Measurements from ENCODE around the gene C19orf12.
"Not testable (repeated sequence)": the region's sequence is repeated elsewhere in the genome, so short reads cannot be mapped to it uniquely, and the experiment has no call there.

The C19orf12 gene

DNA sequence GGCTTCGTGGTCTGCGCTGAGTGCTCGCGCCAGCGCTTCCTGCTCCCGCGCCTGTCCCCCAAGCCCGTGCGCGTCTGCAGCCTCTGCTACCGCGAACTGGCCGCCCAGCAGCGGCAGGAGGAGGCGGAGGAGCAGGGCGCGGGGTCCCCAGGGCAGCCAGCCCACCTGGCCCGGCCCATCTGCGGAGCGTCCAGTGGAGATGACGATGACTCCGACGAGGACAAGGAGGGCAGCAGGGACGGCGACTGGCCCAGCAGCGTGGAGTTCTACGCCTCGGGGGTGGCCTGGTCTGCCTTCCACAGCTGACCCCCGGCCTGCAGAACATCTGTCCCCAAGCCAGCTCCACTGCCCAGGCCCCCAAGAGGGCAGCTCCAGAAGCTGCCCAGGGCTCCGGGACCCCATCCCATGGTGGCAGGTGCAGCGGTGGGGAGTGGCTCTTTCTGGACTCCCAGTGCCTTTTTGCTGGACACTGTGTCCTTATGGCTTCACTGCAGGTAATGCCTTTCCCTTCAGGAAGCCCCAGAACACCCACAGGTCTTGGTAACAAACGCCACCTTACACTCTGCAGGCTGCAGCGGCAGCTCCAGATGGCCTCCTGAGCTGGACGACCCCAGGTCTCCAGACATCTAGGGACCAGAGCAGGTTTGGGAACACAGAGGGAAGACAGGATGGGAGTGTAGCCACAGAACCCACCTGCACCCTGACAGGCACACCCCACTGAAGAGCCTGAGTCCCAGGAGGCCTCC, 40.5 kb downstream of the C19orf12 start:
- DNase-seq: no peak

DNA sequence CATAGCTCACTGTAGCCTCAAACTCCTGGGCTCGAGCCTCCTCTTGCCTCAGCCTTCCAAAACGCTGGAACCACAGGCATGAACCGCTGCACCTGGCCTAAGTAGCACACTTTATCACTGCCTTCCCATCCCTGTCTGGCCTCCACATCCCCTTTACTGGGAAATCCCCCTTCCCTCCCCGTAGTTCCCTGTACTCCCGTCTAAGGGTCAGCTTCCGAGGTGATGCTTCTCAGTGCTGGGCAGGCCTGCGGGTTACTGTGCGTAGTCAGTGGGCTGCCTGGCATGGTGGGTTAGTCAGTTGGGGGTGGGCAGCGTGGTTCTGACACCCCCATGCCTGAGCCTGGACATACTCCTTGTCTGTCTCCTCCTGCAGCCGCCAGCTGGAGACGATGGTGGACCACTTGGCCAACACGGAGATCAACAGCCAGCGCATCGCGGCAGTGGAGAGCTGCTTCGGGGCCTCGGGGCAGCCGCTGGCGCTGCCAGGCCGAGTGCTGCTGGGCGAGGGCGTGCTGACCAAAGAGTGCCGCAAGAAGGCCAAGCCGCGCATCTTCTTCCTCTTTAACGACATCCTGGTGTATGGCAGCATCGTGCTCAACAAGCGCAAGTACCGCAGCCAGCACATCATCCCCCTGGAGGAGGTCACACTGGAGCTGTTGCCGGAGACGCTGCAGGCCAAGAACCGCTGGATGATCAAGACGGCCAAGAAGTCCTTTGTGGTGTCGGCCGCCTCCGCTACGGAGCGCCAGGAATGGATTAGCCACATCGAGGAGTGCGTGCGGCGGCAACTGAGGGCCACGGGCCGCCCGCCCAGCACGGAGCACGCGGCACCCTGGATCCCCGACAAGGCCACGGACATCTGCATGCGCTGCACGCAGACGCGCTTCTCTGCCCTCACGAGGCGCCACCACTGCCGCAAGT, 41.4 kb downstream of the C19orf12 start:
- no peak for DNase-seq

DNA sequence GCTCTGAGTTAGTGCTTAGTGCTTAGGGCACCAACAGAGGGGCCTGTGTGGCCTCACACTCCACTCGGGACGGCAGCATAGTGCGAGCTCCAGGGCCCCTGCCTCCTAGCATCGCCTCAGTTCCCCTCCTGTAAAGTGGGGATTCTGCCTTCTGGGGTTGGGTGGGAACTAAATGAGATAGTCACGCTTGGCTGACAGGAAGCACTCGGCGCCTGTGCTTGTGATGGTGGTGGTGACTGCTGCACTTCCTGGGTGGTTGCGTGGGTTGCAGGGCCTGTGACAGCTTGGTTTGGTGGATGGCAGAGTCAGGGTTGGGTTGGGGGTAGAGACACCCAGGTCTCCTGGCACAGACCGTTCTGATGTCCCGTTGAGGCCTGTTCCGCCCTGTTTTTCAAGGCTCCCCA, 42.1 kb downstream of the C19orf12 start:
- no peak for DNase-seq

- DNase-seq: no peak
Measured at GRCh38 chr19:29672319-29672932, 42.6 kb downstream of the C19orf12 start.

- DNase-seq: no peak
Measured at GRCh38 chr19:29671393-29672160, 43.5 kb downstream of the C19orf12 start.

- DNase-seq: not testable (repeated sequence)
Measured at GRCh38 chr19:29671026-29671392, 44.1 kb downstream of the C19orf12 start.

DNA sequence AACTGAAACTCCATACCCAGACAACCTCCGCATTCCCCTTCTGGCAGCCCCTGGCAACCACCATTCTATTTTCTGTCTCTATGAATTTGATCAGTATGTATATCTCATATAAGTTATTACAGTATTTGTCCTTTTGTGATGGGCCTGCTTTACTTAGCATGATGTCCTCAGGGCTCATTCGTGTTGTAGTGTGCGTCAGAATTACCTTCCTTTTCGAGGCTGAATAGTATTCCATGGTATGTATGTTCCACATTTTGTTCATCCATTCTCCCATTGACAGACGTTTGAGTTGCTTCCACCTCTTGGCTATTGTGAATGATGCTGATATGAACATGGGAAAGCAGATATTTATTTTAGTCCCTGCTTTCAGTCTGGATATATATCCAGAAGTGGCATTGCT, 44.8 kb downstream of the C19orf12 start:
- no peak for DNase-seq

DNA sequence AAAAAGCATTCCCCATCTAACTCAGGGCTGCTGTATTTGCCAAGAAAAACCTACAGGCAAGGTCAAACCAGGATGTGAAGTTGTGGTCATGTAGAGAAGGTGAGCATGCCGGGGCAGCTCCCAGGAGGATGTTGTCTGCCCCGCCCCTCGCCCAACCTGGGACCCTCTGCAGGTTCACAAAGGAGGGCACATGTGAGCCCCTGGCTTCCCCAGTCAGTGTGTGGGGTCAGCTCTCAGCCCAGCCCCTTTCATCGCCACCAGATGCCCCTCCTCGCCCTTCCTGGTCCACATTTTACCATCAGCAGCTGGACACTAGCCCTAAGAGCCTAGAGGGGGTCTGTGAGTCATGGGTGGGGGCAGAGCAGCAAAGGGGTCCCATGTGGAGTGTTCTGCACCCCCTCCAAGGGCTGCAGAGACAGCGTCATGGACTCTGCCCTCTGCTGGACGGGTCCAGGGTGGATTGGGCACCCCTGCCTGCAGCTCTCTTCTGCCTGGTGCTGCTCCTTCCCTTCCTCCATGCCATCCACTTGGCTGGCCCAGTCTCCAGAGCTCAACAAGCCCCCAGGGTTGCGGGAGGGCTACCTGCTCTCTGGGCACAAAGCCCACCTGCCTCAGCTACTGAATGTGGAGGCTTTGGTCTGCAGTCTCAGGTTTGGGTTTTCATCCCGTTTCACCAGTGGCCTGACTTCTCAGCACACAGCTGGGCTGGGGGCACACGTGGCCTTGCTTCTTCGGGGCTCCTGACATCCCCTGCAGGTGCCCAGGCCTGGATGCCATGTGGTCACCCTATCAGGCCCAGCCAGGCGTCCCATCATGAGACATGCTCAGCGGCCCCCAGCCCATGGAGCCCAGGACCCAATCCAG, 46.1 kb downstream of the C19orf12 start:
- no peak for DNase-seq

DNA sequence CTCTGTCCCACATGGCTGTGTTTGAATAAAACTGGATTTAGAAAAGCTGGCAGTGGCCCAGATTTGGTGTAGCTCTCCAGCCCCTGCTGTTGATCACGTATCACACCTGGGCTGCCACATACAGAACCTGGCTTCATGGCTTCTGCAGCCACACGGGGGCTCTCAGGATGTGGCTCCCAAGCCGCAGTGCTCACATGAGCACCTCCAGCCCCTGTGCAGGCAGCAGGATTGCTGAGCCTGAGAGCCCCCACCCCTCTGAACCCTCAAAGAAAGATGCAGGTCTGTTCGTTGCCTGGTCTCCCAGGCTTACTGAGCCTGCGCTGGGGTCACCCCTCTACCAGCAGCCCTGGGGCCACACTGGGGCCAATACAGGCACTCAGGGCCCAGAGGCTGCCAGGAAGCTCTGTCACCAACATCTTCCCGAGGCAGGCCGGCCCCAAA, 47.1 kb downstream of the C19orf12 start:
- DNase-seq: no peak

GRCh38 chr19:29667387-29667783, 47.7 kb downstream of the C19orf12 start:
- DNase-seq: no peak

DNA sequence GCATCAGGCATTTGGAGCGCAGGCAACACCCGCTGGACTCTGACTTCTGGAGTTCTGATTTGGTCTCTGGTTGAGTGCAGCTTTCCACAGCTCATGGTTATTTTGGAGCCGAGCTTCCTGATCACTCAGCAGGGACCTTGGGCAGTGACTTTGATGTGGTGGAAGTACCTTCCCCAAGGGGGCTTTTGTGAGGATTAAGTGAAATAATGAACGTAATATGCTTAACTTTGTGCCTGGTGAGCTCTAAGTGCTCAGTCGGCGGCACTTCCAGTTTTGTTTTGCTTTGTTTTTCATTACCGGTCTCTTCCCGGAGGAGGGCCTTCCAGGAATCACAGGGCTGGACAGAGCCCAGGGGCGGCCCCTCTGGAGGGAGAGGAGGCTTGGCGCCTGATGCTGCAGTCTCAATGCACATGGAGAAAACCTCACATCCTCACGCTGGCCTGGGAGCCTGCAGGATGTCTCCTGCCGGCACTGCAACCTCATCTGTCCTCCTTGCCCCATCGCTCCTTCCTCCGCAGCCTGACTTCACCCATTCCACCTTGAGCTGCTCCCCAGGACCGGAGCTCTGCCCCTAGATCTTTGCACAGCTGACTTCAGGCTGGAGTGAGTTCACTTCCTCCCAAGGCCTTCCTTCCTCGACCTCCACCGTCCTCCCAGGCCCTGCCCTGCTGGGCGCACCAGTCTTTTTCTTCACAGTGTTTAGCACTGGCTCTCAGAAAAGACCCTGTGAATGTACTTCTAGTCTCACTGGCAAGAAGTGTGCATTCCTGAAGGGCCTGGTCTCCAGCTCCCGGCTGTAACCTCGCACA, 48.3 kb downstream of the C19orf12 start:
- DNase-seq: peak; percentile 86

DNA sequence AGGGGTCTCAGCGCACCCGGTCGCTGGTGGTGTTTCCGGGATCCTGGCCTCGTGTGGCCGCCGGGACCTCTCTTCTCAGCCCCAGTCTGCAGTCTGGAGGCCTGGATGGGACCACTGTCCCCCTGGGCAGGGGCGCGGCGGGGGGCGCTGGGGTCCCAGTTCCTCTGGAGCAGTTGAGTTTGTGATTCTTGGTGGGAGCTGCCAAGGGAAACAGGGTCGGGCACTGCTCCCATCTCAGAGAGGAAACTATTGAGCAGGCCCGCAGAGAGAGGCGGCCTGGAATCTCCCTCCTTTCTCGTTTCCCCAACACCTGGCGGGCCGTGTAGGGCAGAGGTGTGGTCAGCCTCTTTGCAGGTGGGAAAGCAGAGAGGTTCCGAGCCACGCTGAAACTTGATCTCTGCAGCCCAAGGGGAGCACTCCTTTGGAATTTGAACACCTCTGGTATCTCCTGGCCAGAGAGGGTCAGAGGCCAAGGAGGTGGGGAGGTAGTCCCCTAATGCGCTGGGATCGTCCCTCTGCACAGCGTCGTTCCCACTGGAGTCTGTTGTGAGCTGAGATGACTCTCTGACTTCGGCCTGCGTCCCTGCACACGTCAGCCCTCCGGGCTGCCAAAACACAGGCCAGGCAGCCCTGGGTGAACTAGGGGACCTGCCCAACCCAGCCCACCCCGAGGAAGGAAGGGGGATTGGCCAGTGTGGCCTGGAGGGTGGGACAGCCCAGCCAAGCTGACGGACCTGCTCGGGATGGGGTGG, 49.1 kb downstream of the C19orf12 start:
- peak; percentile 80 for DNase-seq

DNA sequence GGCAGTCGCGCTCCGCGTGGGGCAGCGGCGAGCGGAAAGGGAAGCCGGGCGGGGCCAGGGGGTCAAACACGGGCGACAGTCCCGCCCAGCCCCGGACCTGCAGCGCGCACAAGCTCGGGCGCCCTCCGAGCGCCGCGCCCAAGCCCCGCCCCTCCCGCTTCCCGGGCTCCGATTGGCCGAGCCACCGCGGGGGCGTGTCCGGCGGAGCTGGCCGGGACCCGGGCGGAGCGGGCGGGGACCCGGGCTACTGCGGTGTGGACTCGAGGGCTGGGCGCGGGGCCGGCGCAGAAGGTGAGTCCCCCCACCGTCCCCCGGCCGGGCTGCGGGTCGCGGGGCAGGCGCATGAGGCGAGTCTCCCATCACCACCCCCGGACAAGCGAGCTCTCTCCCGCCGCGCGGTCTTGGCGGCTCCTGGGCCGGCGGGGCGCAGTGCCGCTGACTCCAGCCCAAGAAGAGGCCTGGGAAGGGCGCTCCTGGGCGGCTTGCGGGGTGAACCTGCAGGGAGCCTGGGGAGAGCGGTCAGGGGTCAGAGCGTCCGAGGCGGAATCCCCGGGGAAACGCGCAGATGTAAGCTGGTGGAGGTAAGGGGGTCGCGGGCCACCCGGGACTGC, 49.7 kb downstream of the C19orf12 start, which contains the start of gene PLEKHF1:
Gene PLEKHF1 (plus strand): TSS at position 247 of the 611 bp plus-strand sequence. CDS start 8,379 bp downstream, outside the sequence.
- DNase-seq: peak; percentile 94

DNA sequence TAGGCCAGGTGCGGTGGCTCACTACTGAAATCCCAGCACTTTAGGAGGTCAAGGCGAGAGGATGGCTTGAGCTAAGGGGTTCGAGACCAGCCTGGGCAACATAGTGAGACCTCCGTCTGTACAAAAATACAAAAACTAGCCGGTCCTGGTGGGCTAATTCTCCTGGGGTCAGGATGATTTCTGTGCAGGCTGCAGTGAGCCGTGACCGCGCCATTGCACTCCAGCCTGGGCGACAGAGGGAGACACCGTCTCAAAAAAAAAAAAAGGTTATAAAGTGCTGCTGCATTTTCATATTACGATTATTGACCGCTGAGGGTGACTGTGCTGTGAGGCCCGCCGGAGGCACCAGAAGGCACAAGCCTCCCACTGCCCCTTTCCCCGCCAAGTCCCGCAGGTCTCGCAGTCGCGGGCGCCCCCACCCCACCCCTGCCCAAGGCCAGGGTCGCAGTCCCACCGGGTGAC, 50.3 kb downstream of the C19orf12 start:
- no peak for DNase-seq

GRCh38 chr19:29663861-29664752, 51.0 kb downstream of the C19orf12 start:
- DNase-seq: peak; percentile 92

- DNase-seq: peak; percentile 90
Measured at GRCh38 chr19:29662604-29663404, 52.3 kb downstream of the C19orf12 start.

DNA sequence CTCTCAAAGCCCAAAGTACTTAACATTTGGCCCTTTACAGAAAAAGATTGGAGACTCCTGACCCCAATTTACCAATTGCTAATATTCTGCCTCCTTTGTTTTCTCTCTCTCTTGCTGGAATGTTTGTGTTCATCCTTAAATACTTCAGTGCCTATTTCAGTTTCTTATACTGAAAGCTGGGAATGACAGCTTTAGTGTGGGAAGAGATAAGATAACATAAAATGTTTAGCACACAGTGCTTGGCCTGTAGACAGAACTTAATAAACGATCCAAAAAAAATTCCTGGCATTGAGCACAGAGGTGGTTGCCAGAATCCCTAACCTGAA, 52.8 kb downstream of the C19orf12 start:
- no peak for DNase-seq

DNA sequence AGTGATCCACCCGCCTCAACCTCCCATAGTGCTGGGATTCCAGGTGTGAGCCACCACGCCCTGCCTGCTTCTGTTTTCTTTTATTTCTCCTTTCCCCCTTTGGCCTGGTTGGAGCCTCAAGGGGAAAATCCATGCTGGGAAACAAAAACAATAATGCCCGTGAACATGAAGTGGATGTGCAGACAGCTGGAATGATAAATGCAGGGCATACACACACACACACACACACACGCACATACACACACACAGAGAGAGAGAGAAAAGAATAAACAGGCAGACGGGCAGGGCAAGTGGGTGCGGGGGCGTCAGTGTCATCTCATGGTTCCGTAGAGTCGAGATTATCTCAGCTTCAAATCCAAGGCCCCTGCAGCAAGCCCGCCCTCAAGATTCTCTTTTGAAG, 54.2 kb downstream of the C19orf12 start:
- DNase-seq: no peak

Data from islet precursor cell (in vitro differentiated cells).